Measurements from ENCODE around the gene SEMA3C.

Gene SEMA3C

GRCh38 chr7:80945976-80946375 is 27.1 kb upstream of the SEMA3C start:
- Histone ChIP-seq H4K20me1 (ENCODE audit: insufficient read depth, low read length) (no peaks in the 10 kb centered on the region), H3K36me3 (ENCODE audit: insufficient read depth, low read length) (no peaks in the 10 kb centered on the region), H3K27me3 (ENCODE audit: insufficient read depth, low read length, poor library complexity) (no peaks in the 10 kb centered on the region), H3K4me3 (ENCODE audit: low read depth in 1 of 2, low read length in 2 of 2) (no peak overlapping the region), H2AFZ (ENCODE audit: low read depth, low read length) (no peak overlapping the region), H3K9ac (ENCODE audit: low read depth, low read length) (no peak overlapping the region), H3K4me1 (ENCODE audit: insufficient read depth, low read length) (no peaks in the 10 kb centered on the region), H3K27ac (ENCODE audit: low read length) (no peak overlapping the region), H3K9me3 (ENCODE audit: insufficient read depth, low read length, severe bottlenecking) (no peaks in the 10 kb centered on the region), H3K79me2 (ENCODE audit: insufficient read depth, low read length) (no peaks in the 10 kb centered on the region), H3K4me2 (ENCODE audit: insufficient read depth, low read length) (no peak overlapping the region)
- DNase-seq (no peak), ATAC-seq (ENCODE audit: insufficient read depth, low read depth) (no peak)
- TF ChIP-seq EZH2 (IDR thresholded peaks at IDR 0.05; ENCODE audit: borderline replicate concordance, low read depth, low read length, severe bottlenecking): no peak
- TF ChIP-seq, protein P1, sequence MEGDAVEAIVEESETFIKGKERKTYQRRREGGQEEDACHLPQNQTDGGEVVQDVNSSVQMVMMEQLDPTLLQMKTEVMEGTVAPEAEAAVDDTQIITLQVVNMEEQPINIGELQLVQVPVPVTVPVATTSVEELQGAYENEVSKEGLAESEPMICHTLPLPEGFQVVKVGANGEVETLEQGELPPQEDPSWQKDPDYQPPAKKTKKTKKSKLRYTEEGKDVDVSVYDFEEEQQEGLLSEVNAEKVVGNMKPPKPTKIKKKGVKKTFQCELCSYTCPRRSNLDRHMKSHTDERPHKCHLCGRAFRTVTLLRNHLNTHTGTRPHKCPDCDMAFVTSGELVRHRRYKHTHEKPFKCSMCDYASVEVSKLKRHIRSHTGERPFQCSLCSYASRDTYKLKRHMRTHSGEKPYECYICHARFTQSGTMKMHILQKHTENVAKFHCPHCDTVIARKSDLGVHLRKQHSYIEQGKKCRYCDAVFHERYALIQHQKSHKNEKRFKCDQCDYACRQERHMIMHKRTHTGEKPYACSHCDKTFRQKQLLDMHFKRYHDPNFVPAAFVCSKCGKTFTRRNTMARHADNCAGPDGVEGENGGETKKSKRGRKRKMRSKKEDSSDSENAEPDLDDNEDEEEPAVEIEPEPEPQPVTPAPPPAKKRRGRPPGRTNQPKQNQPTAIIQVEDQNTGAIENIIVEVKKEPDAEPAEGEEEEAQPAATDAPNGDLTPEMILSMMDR (IDR thresholded peaks at IDR 0.05; ENCODE audit: borderline replicate concordance, extremely low read depth, low read length, poor library complexity, severe bottlenecking): no peak

DNA sequence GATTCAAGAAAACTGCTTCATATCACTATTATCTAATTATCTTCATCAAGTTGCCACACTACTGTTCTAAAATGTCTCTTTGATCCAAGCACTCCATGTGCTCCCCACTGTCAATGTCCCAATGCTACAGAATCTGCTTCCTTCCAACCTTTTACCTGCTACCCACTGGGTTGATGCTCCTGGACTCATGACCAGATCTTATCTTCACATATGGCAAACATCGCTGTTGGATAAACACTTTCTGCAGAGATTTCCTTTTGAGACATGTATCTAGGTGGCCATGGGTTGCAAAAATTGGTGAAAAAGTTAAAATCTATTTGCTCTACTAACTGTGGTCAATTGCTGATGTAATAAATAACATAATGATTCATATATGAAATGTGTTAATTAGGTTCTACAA is 24.5 kb upstream of the SEMA3C start:
- no peak overlapping the region for H3K4me3 ChIP-seq (ENCODE audit: low read depth in 1 of 2, low read length in 2 of 2)
- no peaks in the 10 kb centered on the region for H3K36me3 ChIP-seq (ENCODE audit: insufficient read depth, low read length)
- no peak for TF ChIP-seq EZH2 (IDR thresholded peaks at IDR 0.05; ENCODE audit: borderline replicate concordance, low read depth, low read length, severe bottlenecking)
- TF ChIP-seq, protein P1 (IDR thresholded peaks at IDR 0.05; ENCODE audit: borderline replicate concordance, extremely low read depth, low read length, poor library complexity, severe bottlenecking): no peak
- H3K9ac ChIP-seq (ENCODE audit: low read depth, low read length): no peak overlapping the region
- no peak for ATAC-seq (ENCODE audit: insufficient read depth, low read depth)
- no peak overlapping the region for H3K27ac ChIP-seq (ENCODE audit: low read length)
- no peaks in the 10 kb centered on the region for H4K20me1 ChIP-seq (ENCODE audit: insufficient read depth, low read length)
- no peaks in the 10 kb centered on the region for H3K79me2 ChIP-seq (ENCODE audit: insufficient read depth, low read length)
- no peaks in the 10 kb centered on the region for H3K9me3 ChIP-seq (ENCODE audit: insufficient read depth, low read length, severe bottlenecking)
- H2AFZ ChIP-seq (ENCODE audit: low read depth, low read length): no peak overlapping the region
- DNase-seq: no peak
- H3K4me2 ChIP-seq (ENCODE audit: insufficient read depth, low read length): no peak overlapping the region
- H3K27me3 ChIP-seq (ENCODE audit: insufficient read depth, low read length, poor library complexity): no peaks in the 10 kb centered on the region
- no peaks in the 10 kb centered on the region for H3K4me1 ChIP-seq (ENCODE audit: insufficient read depth, low read length)

DNA sequence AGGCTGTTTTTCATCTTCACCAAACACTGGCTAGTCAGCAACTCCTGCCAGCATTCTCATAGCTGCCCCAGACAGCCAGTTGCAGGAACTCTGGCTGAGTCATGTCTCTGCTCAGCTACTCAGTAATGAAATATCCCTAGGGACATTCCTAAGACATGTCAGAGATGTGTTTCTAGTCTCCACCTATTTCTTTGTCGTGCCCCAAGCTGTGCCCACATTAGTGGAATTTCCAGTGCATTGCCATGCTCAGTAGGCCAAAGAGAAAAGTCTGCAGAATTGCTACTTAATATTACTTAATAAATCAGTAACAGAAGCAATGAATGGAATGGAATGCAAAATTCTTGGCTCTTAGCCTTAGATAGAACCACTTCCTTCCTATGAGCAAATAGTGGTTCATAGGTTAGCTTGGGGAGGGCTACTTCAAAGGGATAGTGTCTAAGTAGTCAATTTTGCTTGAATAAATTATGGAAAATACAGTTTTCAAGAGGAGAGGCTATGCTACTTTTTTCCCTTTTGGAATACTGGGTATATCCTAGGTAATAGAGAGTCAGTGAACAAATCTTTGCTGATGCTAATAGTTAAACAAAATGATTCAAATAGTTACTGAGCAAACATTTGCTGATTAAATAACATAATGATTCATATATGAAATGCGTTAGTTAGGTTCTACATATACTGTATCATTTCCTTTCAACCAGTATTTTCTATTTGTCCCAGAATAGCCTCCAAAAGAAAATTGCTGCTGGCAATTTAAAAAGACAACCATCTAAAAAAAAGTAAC is 23.6 kb upstream of the SEMA3C start:
- Histone ChIP-seq H3K36me3 (ENCODE audit: insufficient read depth, low read length) (no peaks in the 10 kb centered on the region), H2AFZ (ENCODE audit: low read depth, low read length) (no peak overlapping the region), H3K4me1 (ENCODE audit: insufficient read depth, low read length) (no peaks in the 10 kb centered on the region), H3K79me2 (ENCODE audit: insufficient read depth, low read length) (no peaks in the 10 kb centered on the region), H3K9ac (ENCODE audit: low read depth, low read length) (no peak overlapping the region), H3K9me3 (ENCODE audit: insufficient read depth, low read length, severe bottlenecking) (no peaks in the 10 kb centered on the region), H3K27me3 (ENCODE audit: insufficient read depth, low read length, poor library complexity) (no peaks in the 10 kb centered on the region), H3K4me3 (ENCODE audit: low read depth in 1 of 2, low read length in 2 of 2) (no peak overlapping the region), H4K20me1 (ENCODE audit: insufficient read depth, low read length) (no peaks in the 10 kb centered on the region), H3K27ac (ENCODE audit: low read length) (no peak overlapping the region), H3K4me2 (ENCODE audit: insufficient read depth, low read length) (no peak overlapping the region)
- no peak for ATAC-seq (ENCODE audit: insufficient read depth, low read depth)
- no peak for DNase-seq
- TF ChIP-seq EZH2 (IDR thresholded peaks at IDR 0.05; ENCODE audit: borderline replicate concordance, low read depth, low read length, severe bottlenecking): no peak
- TF ChIP-seq, protein P1 (IDR thresholded peaks at IDR 0.05; ENCODE audit: borderline replicate concordance, extremely low read depth, low read length, poor library complexity, severe bottlenecking): no peak
